HCT116 (cell line): ENCODE measurements around the gene TWF2. TPM values are rescaled to one million over a fixed set of nuclear protein-coding genes. Genes with fewer than 3 reads are reported as not detected.

Experiments used
- ATAC-seq: fragments of 200-7000 bp; cut with Tn5 transposase; 2 replicates; pipeline ENCODE4 v1.9.1; 2020; ENCODE audit warnings: mild to moderate bottlenecking, moderate library complexity
- BruUV-seq: library from RNA; stranded (reverse); fragments of 400-500 nt; replicated peaks from 2 replicates; lab custom pipeline; 2021; lab: Mats Ljungman, UMichigan
- CTCF ChIA-PET: fragments of 300-600 bp; sonication (Branson Sonifier 250); formaldehyde crosslinking; loops from one replicate; lab custom pipeline; 2021; ENCODE audit warnings: antibody characterized with exemption; lab: Charles Lee
- POLR2A ChIA-PET: fragments of 300-600, 350-600 bp; sonication (Branson Sonifier 250); formaldehyde crosslinking; loops from one replicate; lab custom pipeline; 2021; ENCODE audit warnings: antibody characterized with exemption; lab: Charles Lee
- RAD21 ChIA-PET, 2 experiments: fragments of 300-600 bp; sonication (Branson Sonifier 250); formaldehyde crosslinking; loops; one replicate each; lab custom pipeline; 2023; ENCODE audit warnings: low total read pairs in 2 of 2; ENCODE audit not compliant: uncharacterized antibody in 2 of 2, unreplicated experiment in 2 of 2, low non-redundant PET in 1 of 2; lab: Charles Lee
- DNase-seq: peaks from one replicate; pipeline ENCODE4 v3.0.0-alpha.2; 2010; ENCODE audit warnings: low read depth, low spot score
- H2AFZ ChIP-seq: fragments of 200-600 bp; shearing (Covaris generic), sonication (generic); 2 replicates; pipeline ENCODE4 v1.6.1; 2017; ENCODE audit warnings: low read depth, mixed run types, mixed read lengths, antibody characterized with exemption, low read length; ENCODE audit not compliant: poor library complexity, severe bottlenecking
- H3K27ac ChIP-seq: 2 replicates; pipeline ENCODE4 v1.5.1; 2012; ENCODE audit warnings: low read depth, low read length
- H3K27me3 ChIP-seq: fragments of 200-600 bp; sonication (generic); 2 replicates; pipeline ENCODE4 v1.6.1; 2016; ENCODE audit warnings: mixed run types, low read length, mixed read lengths; ENCODE audit not compliant: insufficient read depth
- H3K36me3 ChIP-seq, 2 experiments: fragments of 200-500 bp in 1 of 2; fragments of 200-600 bp in 1 of 2; sonication (Bioruptor generic) in 1 of 2; sonication (generic) in 1 of 2; 2 replicates each; pipeline versions ENCODE4 v1.5.1 to v1.6.1; 2014 to 2016; ENCODE audit warnings: low read length in 2 of 2, inconsistent platforms in 1 of 2, mixed read lengths in 1 of 2, mixed run types in 1 of 2; ENCODE audit not compliant: insufficient read depth in 2 of 2, control insufficient read depth in 1 of 2
- H3K4me1 ChIP-seq, 2 experiments: fragments of 200-600 bp in 1 of 2; sonication (generic) in 1 of 2; 2 replicates each; pipeline versions ENCODE4 v1.5.1 to v1.6.1; 2012 to 2017; ENCODE audit warnings: low read length in 2 of 2, inconsistent platforms in 1 of 2, mild to moderate bottlenecking in 1 of 2, mixed read lengths in 1 of 2, mixed run types in 1 of 2, moderate library complexity in 1 of 2; ENCODE audit not compliant: insufficient read depth in 2 of 2, control insufficient read depth in 1 of 2
- H3K4me2 ChIP-seq: fragments of 200-600 bp; sonication (generic); 2 replicates; pipeline ENCODE4 v1.6.1; 2017; ENCODE audit warnings: mixed run types, low read length, mixed read lengths
- H3K4me3 ChIP-seq, 2 experiments: fragments of 200-600 bp in 1 of 2; sonication (generic) in 1 of 2; replicated peaks in 1 of 2; 2 replicates each; pipeline ENCODE4 v1.5.1; 2011 to 2016; ENCODE audit warnings: low read length in 2 of 2, control low read depth in 1 of 2, low read depth in 1 of 2, mild to moderate bottlenecking in 1 of 2, mixed read lengths in 1 of 2, mixed run types in 1 of 2
- H3K79me2 ChIP-seq: fragments of 200-600 bp; sonication (generic); 2 replicates; pipeline ENCODE4 v1.6.1; 2017; ENCODE audit warnings: mild to moderate bottlenecking, mixed run types, low read length, moderate library complexity, mixed read lengths; ENCODE audit not compliant: insufficient read depth
- H3K9ac ChIP-seq: fragments of 200-600 bp; sonication (generic); 2 replicates; pipeline ENCODE4 v1.6.1; 2016; ENCODE audit warnings: low read length, mixed read lengths
- H3K9me2 ChIP-seq: fragments of 200-600 bp; sonication (generic), shearing (Covaris generic); 2 replicates; pipeline ENCODE4 v1.6.1; 2017; ENCODE audit warnings: mixed run types, mild to moderate bottlenecking, moderate library complexity; ENCODE audit not compliant: insufficient read depth
- H3K9me3 ChIP-seq, 2 experiments: fragments of 200-500 bp in 1 of 2; fragments of 200-600 bp in 1 of 2; sonication (Bioruptor generic) in 1 of 2; sonication (generic) in 1 of 2; 2 replicates each; pipeline ENCODE4 v1.6.1; 2014 to 2017; ENCODE audit warnings: low read length in 2 of 2, mixed read lengths in 2 of 2, inconsistent platforms in 1 of 2, low read depth in 1 of 2, mild to moderate bottlenecking in 1 of 2, mixed run types in 1 of 2, moderate library complexity in 1 of 2; ENCODE audit not compliant: control insufficient read depth in 1 of 2, insufficient read depth in 1 of 2
- H4K20me1 ChIP-seq: fragments of 200-600 bp; sonication (generic), shearing (Covaris generic); 2 replicates; pipeline ENCODE4 v1.6.1; 2017; ENCODE audit warnings: mixed run types, mild to moderate bottlenecking, moderate library complexity; ENCODE audit not compliant: insufficient read depth
- CBX3 ChIP-seq: IDR thresholded peaks from 2 replicates; pipeline ENCODE4 v1.6.1; 2012; ENCODE audit warnings: low read depth
- CEBPB ChIP-seq: IDR thresholded peaks from 2 replicates; pipeline ENCODE4 v1.6.1; 2012; ENCODE audit warnings: low read depth
- RAD21 ChIP-seq: IDR thresholded peaks from 2 replicates; pipeline ENCODE4 v1.6.1; 2012; ENCODE audit warnings: low read depth, mild to moderate bottlenecking
- SIN3A ChIP-seq: IDR thresholded peaks from 2 replicates; pipeline ENCODE4 v1.6.1; 2012; ENCODE audit warnings: low read depth
- SRF ChIP-seq: IDR thresholded peaks from 2 replicates; pipeline ENCODE4 v1.6.1; 2012; ENCODE audit warnings: low read depth
- intact Hi-C: fragments of 100-400 bp; cut with micrococcal nuclease; formaldehyde crosslinking; loops from 2 replicates; pipeline ENCODE4 v1.10.0; 2022
- total RNA-seq: library from RNA; stranded (reverse); gene quantifications from one replicate; pipeline ENCODE4 v1.2.1, GENCODE V29; 2021; ENCODE audit not compliant: unreplicated experiment
- TF ChIP-seq, protein P1 (sequence below): IDR thresholded peaks from 2 replicates; pipeline ENCODE4 v1.6.1; 2012
- TF ChIP-seq, protein P2 (sequence below): IDR thresholded peaks from 2 replicates; pipeline ENCODE4 v1.6.1; 2012; ENCODE audit warnings: low read depth
- TF ChIP-seq, protein P3 (sequence below), 3 experiments: fragments of 200-600 bp in 1 of 3; sonication (generic) in 1 of 3; IDR thresholded peaks in 2 of 3; conservative IDR thresholded peaks in 1 of 3; 2 replicates each; pipeline ENCODE4 v1.5.1; 2012 to 2017; ENCODE audit warnings: low read depth in 2 of 3, low read length in 2 of 3, antibody characterized with exemption in 1 of 3, borderline replicate concordance in 1 of 3, control low read depth in 1 of 3, mild to moderate bottlenecking in 1 of 3, mixed read lengths in 1 of 3, mixed run types in 1 of 3, moderate library complexity in 1 of 3; ENCODE audit not compliant: insufficient read depth in 1 of 3

The TWF2 gene
- total RNA-seq, 1 experiment from 2014 or later = 100 TPM

DNA sequence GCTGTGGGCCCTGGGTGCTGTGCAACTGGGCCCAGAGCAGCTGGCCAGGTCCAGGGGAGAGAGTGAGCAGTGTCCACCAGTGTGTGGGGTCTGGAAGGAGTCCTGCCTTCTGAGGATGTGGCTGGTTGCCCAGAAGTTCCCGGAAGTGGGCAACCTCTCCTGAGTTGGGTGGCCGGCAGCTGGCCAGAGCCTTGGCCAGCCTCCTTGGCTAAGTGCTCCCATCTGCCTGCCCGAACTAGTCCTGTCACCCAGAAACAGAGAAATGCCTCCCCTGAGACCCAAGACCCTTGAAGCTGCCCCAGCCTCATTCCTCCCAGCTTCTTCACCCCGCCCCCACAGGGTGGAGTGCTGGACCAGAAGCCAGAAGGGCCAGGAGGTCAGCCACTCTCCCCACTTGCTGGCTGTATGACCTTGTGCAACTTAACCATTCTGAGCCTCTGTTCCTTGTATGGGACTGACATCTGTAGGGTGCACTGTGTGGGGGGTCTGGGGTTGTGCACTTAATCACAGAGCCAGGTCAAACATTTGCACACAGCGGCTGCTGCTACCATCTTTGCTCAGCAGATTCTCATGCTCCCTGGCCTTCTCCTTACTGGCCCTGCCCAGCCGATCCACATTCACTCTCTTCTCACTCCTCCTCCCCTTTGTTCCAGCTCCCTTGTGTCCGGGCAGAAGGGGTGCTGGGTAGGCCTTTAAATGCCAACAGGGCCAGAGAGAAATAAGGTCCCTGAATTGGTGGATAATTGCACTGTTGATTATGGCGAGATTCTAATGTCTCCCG is 48.5 kb downstream of the TWF2 start:
- BruUV-seq = no TSS peak
- Histone ChIP-seq H3K27me3 (no peaks in the 10 kb centered on the region), H3K4me1 (peaks cover 0 to 9% of the 10 kb centered on the region in 2 experiments; a peak in 3 of 4 replicates), H3K27ac (no peak overlapping the region), H3K36me3 (no peaks in the 10 kb centered on the region), H2AFZ (no peak overlapping the region), H3K4me3 (no peak overlapping the region), H3K9me3 (no peaks in the 10 kb centered on the region), H3K9ac (no peak overlapping the region), H3K79me2 (no peaks in the 10 kb centered on the region), H3K9me2 (no peaks in the 10 kb centered on the region), H4K20me1 (no peaks in the 10 kb centered on the region), H3K4me2 (no peak overlapping the region)
- POLR2A ChIA-PET = no interaction called here
- TF ChIP-seq RAD21 = no peak
- no peak for TF ChIP-seq CBX3
- TF ChIP-seq, protein P1, sequence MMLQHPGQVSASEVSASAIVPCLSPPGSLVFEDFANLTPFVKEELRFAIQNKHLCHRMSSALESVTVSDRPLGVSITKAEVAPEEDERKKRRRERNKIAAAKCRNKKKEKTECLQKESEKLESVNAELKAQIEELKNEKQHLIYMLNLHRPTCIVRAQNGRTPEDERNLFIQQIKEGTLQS = no peak
- no peak for TF ChIP-seq CEBPB
- no peak for TF ChIP-seq SIN3A
- no peak for TF ChIP-seq SRF
- TF ChIP-seq, protein P2, sequence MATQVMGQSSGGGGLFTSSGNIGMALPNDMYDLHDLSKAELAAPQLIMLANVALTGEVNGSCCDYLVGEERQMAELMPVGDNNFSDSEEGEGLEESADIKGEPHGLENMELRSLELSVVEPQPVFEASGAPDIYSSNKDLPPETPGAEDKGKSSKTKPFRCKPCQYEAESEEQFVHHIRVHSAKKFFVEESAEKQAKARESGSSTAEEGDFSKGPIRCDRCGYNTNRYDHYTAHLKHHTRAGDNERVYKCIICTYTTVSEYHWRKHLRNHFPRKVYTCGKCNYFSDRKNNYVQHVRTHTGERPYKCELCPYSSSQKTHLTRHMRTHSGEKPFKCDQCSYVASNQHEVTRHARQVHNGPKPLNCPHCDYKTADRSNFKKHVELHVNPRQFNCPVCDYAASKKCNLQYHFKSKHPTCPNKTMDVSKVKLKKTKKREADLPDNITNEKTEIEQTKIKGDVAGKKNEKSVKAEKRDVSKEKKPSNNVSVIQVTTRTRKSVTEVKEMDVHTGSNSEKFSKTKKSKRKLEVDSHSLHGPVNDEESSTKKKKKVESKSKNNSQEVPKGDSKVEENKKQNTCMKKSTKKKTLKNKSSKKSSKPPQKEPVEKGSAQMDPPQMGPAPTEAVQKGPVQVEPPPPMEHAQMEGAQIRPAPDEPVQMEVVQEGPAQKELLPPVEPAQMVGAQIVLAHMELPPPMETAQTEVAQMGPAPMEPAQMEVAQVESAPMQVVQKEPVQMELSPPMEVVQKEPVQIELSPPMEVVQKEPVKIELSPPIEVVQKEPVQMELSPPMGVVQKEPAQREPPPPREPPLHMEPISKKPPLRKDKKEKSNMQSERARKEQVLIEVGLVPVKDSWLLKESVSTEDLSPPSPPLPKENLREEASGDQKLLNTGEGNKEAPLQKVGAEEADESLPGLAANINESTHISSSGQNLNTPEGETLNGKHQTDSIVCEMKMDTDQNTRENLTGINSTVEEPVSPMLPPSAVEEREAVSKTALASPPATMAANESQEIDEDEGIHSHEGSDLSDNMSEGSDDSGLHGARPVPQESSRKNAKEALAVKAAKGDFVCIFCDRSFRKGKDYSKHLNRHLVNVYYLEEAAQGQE = no peak
- TF ChIP-seq, protein P3, sequence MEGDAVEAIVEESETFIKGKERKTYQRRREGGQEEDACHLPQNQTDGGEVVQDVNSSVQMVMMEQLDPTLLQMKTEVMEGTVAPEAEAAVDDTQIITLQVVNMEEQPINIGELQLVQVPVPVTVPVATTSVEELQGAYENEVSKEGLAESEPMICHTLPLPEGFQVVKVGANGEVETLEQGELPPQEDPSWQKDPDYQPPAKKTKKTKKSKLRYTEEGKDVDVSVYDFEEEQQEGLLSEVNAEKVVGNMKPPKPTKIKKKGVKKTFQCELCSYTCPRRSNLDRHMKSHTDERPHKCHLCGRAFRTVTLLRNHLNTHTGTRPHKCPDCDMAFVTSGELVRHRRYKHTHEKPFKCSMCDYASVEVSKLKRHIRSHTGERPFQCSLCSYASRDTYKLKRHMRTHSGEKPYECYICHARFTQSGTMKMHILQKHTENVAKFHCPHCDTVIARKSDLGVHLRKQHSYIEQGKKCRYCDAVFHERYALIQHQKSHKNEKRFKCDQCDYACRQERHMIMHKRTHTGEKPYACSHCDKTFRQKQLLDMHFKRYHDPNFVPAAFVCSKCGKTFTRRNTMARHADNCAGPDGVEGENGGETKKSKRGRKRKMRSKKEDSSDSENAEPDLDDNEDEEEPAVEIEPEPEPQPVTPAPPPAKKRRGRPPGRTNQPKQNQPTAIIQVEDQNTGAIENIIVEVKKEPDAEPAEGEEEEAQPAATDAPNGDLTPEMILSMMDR (IDR thresholded peaks at IDR 0.05 in 2 of 3, conservative IDR thresholded peaks at IDR 0.05 in 1 of 3; ENCODE audit: borderline replicate concordance in 1 of 3, insufficient read depth in 1 of 3, low read depth in 2 of 3, low read length in 2 of 3) = no peak
- RAD21 ChIA-PET = no interaction called here
- ATAC-seq = no peak
- CTCF ChIA-PET = no interaction called here
- no peak for DNase-seq
- intact Hi-C loops = no loop called here
